Right kidney (tissue), 1 donor: ENCODE results near the gene RNASE8.

Experiments
- DNase-seq: peaks from one replicate; pipeline ENCODE4 v3.0.0-alpha.2; 2016

RNASE8 gene

DNA sequence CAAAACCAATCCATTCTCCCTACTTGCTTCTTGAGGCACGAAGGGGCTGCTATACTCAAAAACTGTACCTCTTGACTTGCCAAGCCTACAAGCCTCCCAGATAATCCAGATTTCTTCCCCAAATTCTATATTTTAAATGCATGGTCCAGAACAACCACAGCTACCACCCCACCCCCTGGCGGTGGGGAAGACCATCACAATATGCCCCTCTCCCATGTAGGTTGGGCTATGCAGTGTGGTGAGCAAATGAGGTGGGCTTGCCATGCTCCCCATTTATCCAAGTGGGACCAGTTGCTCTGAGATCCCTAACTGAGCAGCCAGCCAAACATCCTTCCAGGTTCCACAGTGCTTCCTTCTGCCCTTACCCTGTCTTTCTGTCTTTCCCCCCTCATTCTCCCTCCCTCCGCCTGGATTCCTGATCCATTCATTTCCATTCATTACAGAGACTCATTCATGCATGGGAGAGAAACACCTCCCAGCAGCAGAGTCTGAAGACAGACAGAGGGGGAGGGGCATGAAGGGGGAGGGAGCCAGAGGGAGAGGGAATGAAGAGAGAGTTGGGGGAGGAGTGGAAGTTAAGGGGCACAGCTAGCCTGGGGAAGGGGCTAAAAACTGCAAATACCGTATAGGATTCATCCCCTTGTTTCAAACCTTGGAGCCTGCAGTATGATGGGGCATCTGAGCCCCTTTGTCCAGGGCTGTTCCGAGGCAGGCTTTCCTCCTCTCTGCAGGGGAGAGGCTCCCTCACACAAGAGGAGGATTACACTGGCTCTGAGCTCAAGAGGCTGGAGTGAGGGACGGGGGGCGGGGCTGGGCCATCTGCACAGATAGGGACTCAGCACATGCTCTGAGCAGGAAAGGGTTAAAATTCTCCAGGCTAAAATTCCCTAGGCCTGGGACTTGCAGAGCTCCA, 36.4 kb downstream of the RNASE8 start:
- DNase-seq: peak; percentile 81

- no peak for DNase-seq
Measured at GRCh38 chr14:21095430-21096205, 38.0 kb downstream of the RNASE8 start.

DNA sequence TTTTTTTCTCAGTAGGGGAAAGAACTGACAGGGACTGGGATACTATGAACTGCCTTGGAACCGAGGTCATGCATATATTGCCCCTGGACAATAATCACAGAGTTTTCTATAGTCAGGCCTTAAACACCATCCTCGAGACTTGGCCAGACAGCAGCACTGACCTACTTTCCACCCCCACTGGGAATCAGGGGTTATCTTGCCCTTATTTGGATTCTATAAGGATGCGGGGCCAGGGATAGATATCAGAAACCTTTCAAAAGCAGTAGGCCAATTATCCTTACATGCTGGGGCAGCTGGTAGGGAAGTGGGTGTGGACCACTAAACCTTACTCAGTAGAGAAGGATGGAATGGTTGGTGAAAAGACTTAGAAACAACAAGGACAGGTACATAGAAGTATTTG, 38.8 kb downstream of the RNASE8 start:
- DNase-seq: no peak

- DNase-seq: peak; percentile 68
Measured at GRCh38 chr14:21096978-21097635, 39.5 kb downstream of the RNASE8 start.

DNA sequence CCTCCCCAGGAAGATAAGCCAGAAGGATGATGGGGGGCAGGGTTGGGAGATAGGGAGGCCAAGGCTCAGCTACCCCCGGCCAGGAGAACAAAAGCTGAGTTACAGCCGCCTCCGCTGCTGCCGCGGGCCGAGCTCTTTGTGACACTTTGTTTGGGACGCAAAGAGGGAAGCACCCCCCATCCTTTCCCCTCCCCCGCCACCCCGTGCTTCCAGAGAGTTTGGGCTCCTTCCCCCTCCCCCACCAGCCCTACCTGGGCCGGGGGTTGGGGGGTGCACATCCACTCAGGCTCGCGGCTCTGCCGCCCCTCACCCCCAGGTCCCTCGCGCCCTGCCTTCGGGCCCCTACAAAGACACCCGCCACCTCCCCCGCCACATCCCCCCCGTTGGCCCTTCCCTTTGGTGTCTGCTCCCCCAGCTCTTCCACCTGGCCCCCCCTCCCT, 40.0 kb downstream of the RNASE8 start:
- no peak for DNase-seq

- DNase-seq: peak; percentile 64
Measured at GRCh38 chr14:21098076-21098891, 40.7 kb downstream of the RNASE8 start, which contains the start of gene ZNF219. TSS of gene ZNF219 (minus strand) at chr14:21098655. CDS start at chr14:21093591, 5,064 bp downstream.

- peak; percentile 28 for DNase-seq
Measured at GRCh38 chr14:21098892-21099595, 41.4 kb downstream of the RNASE8 start.

DNA sequence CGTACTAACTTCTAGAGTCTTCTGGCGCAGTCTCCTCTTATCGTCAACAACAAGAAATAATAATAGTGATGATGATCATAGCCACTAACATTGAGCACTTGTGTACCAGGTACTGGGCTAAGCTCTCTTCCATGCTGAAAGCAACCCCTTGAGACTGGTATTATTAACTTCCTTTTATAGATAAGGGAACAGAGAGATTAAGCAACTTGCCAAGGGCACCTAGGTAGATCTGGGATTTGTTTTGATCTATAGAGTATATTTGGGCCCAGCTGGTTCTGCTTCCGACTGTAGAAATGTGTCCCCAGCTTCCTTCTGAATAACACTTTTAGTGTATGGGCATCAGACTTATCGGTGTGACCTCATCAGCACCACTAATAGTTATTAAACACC, 42.0 kb downstream of the RNASE8 start:
- no peak for DNase-seq

- no peak for DNase-seq
Measured at GRCh38 chr14:21100931-21101330, 43.3 kb downstream of the RNASE8 start, which contains the start of gene TMEM253. TSS of gene TMEM253 (plus strand) at chr14:21101066. CDS start at chr14:21101344, 278 bp downstream.

DNA sequence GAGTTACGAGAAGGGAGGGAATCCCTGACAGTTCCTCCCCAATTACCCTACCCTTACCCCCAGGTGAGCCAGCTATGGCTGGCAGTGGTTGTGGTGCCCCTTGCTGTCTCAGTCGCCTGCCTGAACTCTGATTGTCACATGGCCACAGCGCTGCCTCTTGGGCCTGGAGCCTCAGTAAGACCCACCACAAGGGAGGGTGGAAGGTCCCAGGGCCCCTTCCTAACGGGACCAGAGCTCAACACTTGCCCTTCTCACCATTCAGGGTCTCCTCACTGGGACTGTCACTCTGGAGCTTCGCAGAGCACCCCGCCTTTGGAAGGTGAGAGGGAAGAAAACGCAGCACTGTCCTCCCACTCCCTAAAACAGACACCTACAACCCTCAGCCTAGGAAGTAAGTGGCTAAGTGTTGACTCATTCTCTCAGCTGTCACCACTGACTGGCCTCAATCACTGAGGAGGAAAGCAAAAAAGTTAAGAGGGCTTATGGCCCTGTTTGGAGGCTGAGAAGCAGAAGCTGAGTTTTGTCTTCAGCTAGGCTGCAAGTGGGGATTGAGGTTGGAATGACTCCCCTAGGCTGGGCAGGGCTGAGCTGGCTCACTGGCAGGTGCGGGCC, 44.3 kb downstream of the RNASE8 start:
- DNase-seq: no peak

DNA sequence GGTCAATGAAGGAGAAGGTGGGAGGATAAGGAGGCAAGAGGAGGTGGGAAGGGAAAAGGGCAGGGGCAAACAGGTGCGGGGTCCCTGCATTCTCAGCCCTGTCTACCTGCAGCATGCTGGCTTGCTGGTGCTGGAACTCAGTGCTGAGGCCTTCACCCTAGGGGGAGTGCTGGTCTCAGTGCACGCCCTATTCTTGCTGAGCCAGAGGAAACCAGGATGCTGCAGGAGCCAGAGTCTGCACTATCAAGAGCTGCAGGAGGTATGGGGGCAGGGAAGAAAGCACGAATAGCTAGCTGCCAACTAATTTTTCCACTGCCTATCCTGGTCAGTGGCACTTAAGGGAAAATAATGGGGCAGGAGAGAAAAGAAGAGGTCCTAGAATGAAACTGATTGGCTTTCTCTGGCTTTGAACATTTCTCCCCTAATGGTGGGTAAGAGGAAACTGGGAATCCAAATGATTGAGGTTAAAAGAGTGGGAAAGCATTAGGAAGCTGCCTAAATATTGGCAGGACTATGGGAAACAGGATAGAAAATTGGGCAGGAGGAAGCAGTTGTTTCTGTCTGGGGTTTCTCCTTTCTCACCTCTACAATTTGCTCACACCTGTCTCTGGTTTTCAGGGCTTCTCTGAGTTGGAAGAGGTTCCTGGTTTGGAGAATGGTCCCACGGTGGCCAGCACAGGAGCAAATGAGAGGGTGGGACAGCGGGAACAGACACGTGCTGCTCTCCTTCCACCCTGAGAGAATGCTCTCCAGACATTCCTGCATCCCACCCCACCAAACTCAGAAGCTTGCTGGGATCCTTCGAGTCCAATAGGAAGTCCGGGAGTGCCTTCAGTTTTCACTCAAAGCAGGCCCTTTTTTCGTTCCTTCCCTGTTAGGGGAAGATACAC, 45.1 kb downstream of the RNASE8 start:
- DNase-seq: no peak

DNA sequence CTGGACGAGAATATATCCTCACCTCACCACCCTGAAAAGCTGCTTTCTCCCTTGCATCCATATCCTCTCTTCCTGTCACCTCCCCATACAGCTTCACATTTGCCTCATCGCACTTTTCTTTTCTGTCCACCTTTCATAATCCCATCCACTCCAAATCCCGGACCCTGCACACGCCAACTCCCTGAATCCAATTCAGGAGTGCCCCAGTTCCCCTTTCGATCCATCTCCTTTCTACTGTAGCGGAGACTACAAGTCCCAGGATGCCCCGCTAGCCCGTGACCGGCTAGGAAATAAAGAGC, 45.7 kb downstream of the RNASE8 start:
- no peak for DNase-seq

- DNase-seq: peak; percentile 100
Measured at GRCh38 chr14:21103710-21104447, 46.3 kb downstream of the RNASE8 start.

GRCh38 chr14:21104448-21105060, 46.9 kb downstream of the RNASE8 start:
- no peak for DNase-seq

DNA sequence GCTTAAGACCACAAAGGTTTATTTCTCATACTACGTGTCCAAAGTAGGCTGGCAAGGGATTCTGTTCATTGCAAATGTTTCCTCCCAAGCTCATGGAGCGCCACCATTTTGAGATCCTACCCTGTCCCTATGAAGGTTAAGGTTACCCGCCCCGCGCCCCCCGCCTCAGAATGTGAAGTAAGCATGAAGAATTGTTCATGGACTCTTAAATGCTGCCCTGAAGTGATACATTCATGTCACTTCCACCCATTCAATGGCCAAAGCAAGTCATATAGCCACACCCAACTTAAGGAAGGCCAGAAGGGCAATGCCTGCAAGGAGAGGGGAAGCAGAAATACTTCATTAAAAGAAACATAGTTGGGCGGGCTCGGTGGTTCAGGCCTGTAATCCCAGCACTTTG, 47.5 kb downstream of the RNASE8 start:
- DNase-seq: no peak

GRCh38 chr14:21106176-21106497, 48.5 kb downstream of the RNASE8 start:
- no peak for DNase-seq

GRCh38 chr14:21106498-21107282, 49.1 kb downstream of the RNASE8 start:
- peak; percentile 76 for DNase-seq

- no peak for DNase-seq
Measured at GRCh38 chr14:21107283-21107800, 49.7 kb downstream of the RNASE8 start.
